NB4 (cell line): ENCODE measurements around the gene BMP8A.
A peak's percentile ranks its signal among the peaks of the same experiment; 100 is the strongest.
"Not testable (repeated sequence)": the region's sequence is repeated elsewhere in the genome, so short reads cannot be mapped to it uniquely, and the experiment has no call there.

Experiments used
- DNase-seq: peaks from one replicate; pipeline ENCODE4 v3.0.0; 2010; ENCODE audit warnings: low read depth
- H3K4me3 ChIP-seq: one replicate; pipeline ENCODE4 v1.5.1; 2011; ENCODE audit warnings: mild to moderate bottlenecking, low read depth, low read length, moderate library complexity
- CTCF ChIP-seq: IDR thresholded peaks from one replicate; pipeline ENCODE4 v1.5.1; 2012; ENCODE audit warnings: low read depth, low read length
- MAX ChIP-seq: IDR thresholded peaks from 2 replicates; pipeline ENCODE4 v1.6.1; 2011; ENCODE audit warnings: low read depth, low read length
- MYC ChIP-seq: IDR thresholded peaks from 2 replicates; pipeline ENCODE4 v1.6.1; 2011; ENCODE audit warnings: low read depth, low read length
- POLR2A ChIP-seq: IDR thresholded peaks from 2 replicates; pipeline ENCODE4 v1.6.1; 2011; ENCODE audit warnings: mild to moderate bottlenecking; ENCODE audit not compliant: insufficient read length; ENCODE audit errors: extremely low read depth

BMP8A gene

GRCh38 chr1:39508857-39509305 lies 17.4 kb downstream of the BMP8A start:
- no peak overlapping the region for H3K4me3 ChIP-seq
- no peak for TF ChIP-seq POLR2A
- 0 out of 2 replicates have a peak, but pooled peaks have one; percentile 25 for TF ChIP-seq MAX
- no peak for TF ChIP-seq MYC
- TF ChIP-seq CTCF: no peak
- DNase-seq: peak; percentile 65

- no peak overlapping the region for H3K4me3 ChIP-seq
- no peak for TF ChIP-seq MYC
- no peak for TF ChIP-seq MAX
- TF ChIP-seq POLR2A: no peak
- TF ChIP-seq CTCF: no peak
- DNase-seq: peak; percentile 65
Observed at GRCh38 chr1:39509360-39510009, 18.0 kb downstream of the BMP8A start.

GRCh38 chr1:39510570-39511186 lies 19.2 kb downstream of the BMP8A start:
- H3K4me3 ChIP-seq, DNase-seq: not testable (repeated sequence)

- not testable (repeated sequence) for H3K4me3 ChIP-seq, DNase-seq
Observed at GRCh38 chr1:39511477-39511876, 20.0 kb downstream of the BMP8A start.

- DNase-seq, H3K4me3 ChIP-seq: not testable (repeated sequence)
Observed at GRCh38 chr1:39512234-39512847, 20.9 kb downstream of the BMP8A start.

- DNase-seq, H3K4me3 ChIP-seq: not testable (repeated sequence)
Observed at GRCh38 chr1:39514710-39515124, 23.3 kb downstream of the BMP8A start.

- H3K4me3 ChIP-seq, DNase-seq: not testable (repeated sequence)
Observed at GRCh38 chr1:39515131-39516086, 24.0 kb downstream of the BMP8A start.

- DNase-seq, H3K4me3 ChIP-seq: not testable (repeated sequence)
Observed at GRCh38 chr1:39516841-39517240, 25.4 kb downstream of the BMP8A start.

- DNase-seq, H3K4me3 ChIP-seq: not testable (repeated sequence)
Observed at GRCh38 chr1:39517936-39518335, 26.5 kb downstream of the BMP8A start.

- not testable (repeated sequence) for H3K4me3 ChIP-seq, DNase-seq
Observed at GRCh38 chr1:39519376-39519775, 27.9 kb downstream of the BMP8A start.

GRCh38 chr1:39522221-39522620 lies 30.8 kb downstream of the BMP8A start:
- not testable (repeated sequence) for DNase-seq, H3K4me3 ChIP-seq
